HG02885 (cell line): Measurements from ENCODE around the gene ACTR1A.
"Not testable (repeated sequence)": the region's sequence is repeated elsewhere in the genome, so short reads cannot be mapped to it uniquely, and the experiment has no call there.

Source experiments
- ATAC-seq: cut with Tn5 transposase; IDR thresholded peaks from one replicate; pipeline ENCODE4 v1.9.1; 2021; ENCODE audit warnings: mild to moderate bottlenecking; ENCODE audit not compliant: unreplicated experiment, poor library complexity

ACTR1A gene

DNA sequence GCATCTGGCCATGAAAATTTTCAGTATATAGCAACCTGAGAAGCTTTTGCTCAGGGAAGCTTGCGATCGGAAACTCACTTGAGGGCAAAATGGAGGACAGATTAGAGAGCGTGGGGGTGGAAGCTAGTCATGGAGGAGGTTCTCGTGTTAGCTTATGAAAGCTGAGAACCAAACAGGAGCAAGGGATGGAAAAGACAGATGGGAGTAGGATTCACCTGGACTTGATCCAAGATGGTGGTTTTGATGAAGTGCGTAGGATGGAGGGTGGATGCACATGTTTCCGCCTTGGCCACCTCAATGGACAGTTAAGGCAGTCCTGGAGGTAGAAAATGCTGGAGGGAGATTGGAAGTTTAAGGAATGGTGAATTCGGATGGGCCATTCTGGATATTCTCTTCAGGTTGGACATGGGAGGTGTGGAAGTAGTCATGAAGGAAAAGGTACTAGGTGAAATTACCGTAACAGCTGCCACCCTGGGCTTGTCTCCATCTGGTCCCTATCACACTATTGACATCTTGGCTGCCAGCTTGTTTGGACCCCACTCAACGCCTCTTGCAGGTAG, 44.8 kb downstream of the ACTR1A start:
- no peak for ATAC-seq

- ATAC-seq = no peak
Measured at GRCh38 chr10:102455893-102456471, 46.5 kb downstream of the ACTR1A start.

DNA sequence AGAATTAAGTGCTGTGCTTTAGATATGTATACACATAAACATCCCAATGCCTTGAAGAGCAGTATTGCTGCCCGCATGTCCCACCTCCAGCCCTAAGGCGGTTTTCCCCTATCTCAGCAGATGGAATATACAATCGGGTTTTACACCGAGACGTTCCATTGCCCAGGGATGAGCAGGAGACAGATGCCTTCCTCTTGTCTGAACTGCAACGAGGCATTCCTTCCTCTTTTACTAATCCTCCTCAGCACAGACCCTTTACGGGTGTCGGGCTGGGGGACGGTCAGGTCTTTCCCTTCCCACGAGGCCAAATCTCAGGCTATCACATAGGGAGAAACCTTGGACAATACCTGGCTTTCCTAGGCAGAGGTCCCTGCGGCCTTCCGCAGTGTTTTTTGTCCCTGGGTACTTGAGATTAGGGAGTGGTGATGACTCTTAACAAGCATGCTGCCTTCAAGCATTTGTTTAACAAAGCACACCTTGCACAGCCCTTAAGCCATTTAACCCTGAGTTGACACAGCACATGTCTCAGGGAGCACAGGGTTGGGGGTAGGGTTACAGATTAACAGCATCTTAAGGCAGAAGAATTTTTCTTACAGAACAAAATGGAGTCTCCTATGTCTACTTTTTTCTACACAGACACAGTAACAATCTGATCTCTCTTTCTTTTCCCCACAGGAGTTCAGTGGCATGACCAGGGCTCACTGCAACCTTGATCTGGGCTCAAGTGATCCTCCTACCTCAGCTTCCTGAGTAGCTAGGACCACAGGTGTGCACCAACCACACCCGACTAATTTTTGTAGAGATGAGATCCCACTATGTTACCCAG, 47.6 kb downstream of the ACTR1A start:
- not testable (repeated sequence) for ATAC-seq

- no peak for ATAC-seq
Measured at GRCh38 chr10:102453502-102453901, 49.0 kb downstream of the ACTR1A start.

- no peak for ATAC-seq
Measured at GRCh38 chr10:102452672-102453340, 49.7 kb downstream of the ACTR1A start.

DNA sequence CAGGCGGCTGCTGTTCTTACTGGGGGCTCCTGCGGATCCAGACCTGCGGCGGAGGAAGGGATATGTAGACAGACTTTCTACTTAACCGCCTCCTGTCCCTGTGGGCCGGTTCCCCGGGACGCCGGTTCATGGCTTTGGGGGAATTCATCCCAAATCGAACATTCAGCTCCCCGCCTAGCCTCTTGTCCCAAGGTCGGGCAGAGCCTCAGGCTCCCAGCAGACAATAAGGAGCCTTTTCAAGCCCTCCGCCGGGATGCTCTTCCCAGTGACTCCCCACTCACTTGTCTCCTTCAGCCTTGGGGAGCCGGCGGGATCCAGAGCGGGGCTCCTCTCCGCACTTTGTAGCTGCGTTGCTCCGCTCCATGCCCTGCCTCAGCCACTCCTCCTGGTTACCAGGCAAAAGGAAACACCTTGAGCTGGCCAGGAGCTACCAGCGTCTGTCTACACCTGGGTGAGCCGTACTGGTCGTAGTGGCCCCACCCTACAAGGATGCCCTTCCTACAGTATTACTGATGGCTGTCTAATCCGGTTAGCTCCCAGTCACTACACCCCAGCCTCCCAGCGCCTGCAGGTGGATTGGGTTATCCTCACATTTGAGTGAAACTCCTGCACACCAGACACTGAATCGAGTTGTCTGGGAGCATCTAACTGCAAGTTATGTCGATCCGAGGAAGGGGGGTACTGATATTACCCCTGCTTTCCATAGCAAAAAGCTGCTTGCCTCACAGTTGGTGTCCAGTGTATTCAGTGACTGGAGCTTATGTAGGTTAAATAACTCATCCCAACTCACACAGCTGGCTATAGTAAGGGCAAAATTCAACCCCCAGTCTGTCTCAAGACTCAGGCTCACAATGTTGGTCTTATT, 51.2 kb downstream of the ACTR1A start, which contains the start of gene C10orf95:
Gene C10orf95 (minus strand): TSS at position 439 of the 865 bp plus-strand sequence. CDS start 450 bp downstream, outside the sequence.
- ATAC-seq = no peak

- peak; percentile 79 for ATAC-seq
Measured at GRCh38 chr10:102450374-102451104, 52.0 kb downstream of the ACTR1A start.

GRCh38 chr10:102450124-102450373, 52.5 kb downstream of the ACTR1A start:
- peak; percentile 3 for ATAC-seq

- peak; percentile 56 for ATAC-seq
Measured at GRCh38 chr10:102449321-102450123, 53.0 kb downstream of the ACTR1A start.

DNA sequence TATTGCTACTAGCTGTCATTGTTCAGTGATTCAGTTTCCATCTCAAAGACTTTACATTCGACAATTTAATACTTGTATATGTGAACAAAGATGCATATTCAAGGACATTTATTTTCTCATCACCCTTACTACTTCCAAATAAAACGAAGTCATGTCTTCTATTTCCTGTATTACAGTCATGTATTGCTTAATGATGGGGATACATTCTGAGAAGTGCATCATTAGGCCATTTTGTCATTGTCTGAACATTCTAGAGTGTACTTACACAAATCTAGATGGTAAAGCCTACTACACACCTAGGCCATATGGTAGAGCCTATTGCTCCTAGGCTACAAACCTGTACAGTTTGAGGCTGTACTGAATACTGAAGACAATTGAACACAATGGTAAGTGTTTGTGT, 57.7 kb downstream of the ACTR1A start:
- no peak for ATAC-seq

DNA sequence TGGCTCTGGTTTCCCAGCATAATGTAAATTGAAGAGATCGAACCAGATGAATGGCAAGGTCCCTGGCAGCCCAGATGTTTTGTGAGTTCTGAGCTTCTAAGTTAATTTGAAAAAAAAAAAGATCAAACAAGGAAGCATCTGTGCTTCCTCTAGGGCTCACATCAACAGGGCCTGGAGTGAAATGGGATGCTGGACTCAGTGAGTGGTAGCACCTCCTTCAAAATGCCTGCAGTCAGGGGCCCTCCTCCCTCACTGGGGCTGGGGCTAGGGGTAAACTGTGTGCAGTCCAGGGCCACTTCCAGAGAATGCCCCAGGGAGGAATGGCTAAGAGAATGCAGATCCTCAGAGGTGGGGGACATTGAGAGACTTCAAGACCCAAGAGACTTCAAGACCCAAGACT, 64.1 kb downstream of the ACTR1A start:
- no peak for ATAC-seq

- ATAC-seq = no peak
Measured at GRCh38 chr10:102437515-102437914, 65.0 kb downstream of the ACTR1A start.

- ATAC-seq = no peak
Measured at GRCh38 chr10:102436312-102436711, 66.2 kb downstream of the ACTR1A start.

GRCh38 chr10:102435529-102436233, 66.8 kb downstream of the ACTR1A start:
- no peak for ATAC-seq

DNA sequence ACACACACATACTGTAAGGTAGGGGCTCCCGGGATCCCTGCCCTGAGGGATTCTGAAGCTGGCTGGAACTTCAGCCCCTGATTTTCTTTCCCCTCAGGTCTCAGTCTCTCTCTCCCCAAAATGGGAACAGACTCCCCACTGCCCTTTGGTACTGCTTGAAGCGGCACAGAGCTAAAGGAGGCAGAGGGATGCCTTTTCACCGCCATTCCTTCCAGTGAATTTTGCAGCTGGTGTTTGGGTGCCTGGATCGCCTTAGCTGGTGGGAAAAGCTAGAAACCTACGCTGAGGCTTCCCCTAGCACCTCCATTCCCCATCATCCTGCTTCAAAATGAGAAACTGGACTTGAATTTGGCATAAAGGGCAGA, 67.4 kb downstream of the ACTR1A start:
- no peak for ATAC-seq

- no peak for ATAC-seq
Measured at GRCh38 chr10:102434394-102435132, 67.9 kb downstream of the ACTR1A start.

- no peak for ATAC-seq
Measured at GRCh38 chr10:102433619-102434046, 68.9 kb downstream of the ACTR1A start.
